DLD1 (cell line): ENCODE data around the gene SF1.

Experiments
- in situ Hi-C: cut with HindIII; loops from 2 replicates; pipeline ENCODE4 v1.10.0; 2017; ENCODE audit warnings: low sequenced_read_pairs

Gene SF1

DNA sequence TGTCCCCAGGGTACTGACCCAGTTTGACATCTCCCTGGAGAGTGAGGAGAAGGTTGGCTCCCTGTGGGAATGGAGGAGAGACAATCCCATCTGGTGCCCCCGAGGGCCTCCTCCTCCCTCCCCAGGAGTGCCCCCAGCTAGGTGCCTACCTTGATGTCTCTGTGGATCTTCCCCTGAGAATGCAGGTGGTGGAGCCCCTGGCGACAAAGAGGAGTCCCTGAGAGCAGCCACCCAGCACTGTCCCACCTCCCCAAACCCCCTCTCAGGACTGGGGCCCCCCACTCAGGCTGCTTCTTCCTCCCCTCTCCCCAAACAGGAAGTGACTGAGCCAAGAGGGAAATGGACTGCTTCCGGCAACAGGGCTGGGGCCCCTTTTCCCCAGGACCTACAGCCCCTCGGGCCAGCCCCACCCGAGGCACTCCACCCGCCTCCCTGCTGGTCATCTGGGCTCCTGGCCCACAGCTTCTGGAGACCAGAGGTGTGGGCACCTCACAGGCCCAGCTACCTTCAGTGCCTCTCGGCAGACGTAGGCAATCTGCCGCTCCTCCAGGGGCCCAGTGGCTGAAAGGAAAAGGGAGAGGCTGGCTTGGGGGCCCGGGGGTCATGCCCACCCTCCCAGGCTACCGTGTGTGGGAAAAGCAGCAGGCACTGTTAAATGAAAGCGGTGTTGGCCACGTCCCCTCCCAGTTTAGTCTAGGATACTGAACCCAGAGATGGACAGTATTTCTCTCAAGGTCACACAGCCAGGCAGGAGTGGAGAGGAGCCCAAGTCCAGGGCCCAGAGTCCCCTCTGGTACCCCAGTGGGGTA lies 23.4 kb upstream of the SF1 start:
- in situ Hi-C loops: no loop called here

DNA sequence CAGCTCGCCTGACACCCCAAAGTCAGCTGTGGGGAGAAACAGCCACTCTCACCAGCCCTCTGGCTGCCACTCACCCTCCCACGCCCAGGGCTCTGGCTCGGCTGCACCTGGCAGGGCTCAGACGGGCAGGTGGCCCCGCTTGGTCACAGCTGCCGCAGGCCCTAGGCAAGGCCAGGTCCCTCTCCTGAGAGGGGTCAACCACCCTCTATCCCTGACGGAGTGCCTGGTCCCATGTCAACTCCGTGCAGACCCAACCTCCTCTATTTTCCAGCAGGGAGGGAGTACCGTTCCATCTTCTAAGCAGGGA lies 22.8 kb upstream of the SF1 start:
- in situ Hi-C loops: no loop called here

DNA sequence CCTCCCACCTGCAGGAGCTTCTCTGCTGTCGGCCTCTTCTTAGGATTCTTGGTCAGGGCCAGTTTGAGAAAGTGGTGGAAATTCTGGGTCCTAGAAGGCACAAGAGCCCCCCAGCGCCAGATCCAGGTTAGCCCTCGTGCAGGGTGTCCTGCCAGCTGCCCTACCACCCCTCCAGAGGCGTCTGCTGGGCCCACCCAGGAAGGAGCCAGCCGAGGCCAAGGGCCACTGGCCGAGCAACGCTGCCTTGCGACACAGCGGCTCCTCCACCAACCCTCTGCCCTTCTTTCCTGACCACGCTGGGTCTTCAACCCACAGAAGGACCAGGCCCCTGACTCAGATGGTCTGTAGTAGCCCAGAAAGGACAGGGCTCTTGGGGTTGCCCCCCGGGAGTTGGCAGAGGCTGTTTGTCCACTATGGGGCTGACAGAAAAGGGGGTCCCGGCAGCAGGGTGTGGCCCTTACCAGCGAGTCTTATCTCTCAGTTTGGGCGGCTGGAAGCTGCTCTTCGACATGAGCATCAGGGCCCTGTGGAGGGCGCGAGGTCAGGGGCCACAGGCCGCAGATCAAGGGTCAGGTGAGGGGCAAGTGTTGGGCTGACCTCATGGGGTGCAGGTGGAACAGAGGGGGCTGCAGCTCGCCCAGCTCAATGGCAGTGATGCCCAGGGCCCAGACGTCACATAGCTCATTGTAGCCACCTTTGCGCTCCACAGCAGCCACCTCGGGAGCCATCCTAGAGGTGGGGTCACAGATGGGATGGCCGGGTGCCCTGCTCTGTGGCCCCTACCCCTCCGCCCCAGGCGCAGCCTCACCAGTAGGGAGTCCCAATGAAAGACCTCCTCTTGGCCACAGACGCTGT lies 22.2 kb upstream of the SF1 start:
- in situ Hi-C loops: no loop called here

DNA sequence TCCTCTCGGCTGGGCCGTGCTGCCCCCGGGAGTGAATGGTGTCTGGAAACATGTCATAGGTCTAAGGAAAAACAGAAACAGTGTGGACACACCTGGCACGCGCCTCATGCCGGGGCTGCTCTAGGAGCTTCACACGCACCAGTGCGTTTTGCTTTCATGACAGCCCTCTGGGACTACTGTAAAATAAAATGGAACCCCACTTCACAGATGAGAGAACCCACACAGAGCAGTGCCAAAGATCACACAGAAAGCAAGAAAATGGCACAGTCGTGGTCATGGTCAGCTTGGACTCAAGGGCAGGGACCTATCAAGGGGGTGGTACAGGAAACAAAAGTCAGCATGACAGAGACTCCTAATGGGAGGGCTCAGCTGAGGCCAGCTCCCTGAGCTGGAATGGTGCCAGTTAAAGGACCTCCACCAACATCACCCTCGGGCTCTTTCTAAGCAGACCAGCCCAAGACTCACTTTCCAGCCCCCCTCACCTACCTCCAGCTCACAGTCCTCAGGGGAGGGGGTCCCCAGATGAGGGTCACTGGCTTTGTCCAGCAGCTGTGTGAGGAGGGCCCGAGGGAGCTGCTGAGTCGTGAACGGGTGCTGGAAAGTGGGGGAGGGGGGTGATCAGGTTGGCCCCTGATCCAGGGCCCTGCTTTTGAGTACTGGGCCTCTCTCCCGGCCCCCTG lies 21.4 kb upstream of the SF1 start:
- in situ Hi-C loops: no loop called here

DNA sequence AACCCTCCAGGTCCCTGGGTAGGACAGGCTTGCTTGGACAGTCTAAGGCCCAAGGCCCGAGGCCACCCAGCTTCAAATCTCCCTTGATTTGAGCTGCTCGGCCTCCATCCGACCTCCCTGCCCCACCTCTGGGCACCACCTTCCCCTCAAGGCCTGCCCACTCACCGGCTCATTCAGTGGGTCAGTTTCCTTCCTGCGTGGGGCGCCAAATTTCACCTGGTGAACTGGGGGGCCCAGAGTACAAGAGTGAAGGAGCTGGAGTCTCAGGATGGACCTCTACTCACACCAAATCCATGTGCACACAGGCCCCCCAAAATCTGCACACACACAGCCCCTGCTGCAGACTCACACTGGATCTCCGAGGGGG lies 20.9 kb upstream of the SF1 start:
- in situ Hi-C loops: no loop called here

DNA sequence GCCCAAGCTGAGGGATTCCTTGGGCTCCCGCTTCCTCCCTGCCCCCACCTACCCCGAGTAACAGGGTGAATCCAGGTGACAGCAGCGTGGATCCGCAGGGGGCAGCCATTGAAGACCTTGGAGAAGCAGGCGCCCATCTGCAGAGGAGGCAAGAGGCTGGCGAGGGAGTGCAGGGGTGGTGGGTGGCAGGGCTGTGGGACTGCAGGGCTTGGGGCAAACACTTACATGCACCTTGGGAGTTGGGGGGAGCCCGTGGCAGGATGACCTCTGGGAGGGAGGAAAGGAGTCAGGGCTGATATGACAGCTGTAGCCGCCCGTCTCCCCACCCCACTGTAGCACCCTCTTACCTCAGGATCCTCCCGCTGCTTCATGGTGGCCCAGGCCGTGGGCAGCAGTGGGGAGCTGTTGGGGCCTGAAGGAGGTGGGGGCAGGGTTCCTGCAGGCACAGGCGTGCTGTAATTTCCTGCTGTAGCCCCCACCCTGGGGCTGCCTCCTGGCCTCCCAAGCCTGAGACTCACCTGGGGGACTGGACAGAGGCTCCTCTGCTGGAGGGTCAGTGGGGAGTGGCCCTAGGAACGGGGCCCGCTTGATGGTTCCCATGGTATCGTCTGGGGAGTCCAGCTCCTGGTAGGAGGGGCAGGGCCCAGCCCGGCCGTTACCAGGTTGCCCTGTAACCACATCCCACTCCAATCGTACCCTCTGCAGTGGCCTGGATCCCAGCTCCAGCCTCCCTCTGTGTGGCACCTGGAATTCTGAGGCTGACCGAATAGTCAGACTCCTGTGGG lies 18.6 kb upstream of the SF1 start:
- in situ Hi-C loops: no loop called here

DNA sequence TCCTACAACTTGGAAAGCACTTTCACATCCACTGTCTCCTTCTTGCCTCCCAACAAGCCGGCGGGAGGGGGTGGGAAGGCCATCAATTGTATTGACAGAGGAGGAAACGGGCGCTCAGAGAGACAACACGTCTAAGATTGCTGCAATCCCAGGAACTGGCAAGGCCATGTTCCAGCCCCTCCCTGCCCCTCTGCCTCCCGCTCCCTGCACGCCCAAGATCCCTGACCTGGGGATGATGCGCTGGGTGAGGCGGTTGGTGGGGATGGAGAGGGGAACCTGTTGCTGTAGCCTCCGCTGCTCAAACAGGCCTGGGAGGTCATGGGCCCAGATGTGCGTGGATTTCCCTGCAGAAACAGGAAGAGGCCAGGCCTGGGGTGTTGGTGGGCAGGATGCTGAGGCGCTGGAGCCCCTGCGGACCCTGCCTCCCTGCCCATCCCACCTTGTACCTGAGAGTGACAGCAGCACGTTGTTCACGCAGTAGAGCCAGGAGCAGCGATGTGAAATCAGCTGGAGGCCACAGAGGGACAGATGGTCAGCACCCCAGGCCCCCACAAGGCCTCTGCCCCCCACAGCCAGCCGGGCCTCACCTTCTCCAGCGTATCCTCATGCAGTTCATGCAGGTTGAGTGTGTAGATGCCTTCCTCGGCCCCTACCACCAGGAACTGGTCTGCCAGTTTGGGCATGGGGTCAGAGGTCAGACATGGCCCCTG lies 17.9 kb upstream of the SF1 start:
- in situ Hi-C loops: no loop called here

DNA sequence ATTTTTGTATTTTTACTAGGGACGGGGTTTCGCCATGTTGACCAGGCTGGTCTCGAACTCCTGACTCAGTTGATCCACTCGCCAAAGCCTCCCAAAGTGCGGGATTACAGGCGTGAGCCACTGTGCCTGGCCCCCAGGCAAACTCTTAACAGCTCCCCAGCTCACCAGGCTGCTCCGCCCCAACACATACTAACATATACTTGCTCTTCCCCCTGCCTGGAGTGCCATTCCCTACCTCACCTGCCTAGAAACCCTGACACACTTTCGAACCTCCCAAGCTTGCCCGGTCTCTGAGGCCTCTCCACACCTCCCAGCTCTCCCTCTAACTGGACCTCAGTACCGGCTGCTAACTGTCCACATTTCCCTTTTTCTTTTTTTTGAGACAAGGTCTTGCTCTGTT lies 16.2 kb upstream of the SF1 start:
- in situ Hi-C loops: no loop called here

DNA sequence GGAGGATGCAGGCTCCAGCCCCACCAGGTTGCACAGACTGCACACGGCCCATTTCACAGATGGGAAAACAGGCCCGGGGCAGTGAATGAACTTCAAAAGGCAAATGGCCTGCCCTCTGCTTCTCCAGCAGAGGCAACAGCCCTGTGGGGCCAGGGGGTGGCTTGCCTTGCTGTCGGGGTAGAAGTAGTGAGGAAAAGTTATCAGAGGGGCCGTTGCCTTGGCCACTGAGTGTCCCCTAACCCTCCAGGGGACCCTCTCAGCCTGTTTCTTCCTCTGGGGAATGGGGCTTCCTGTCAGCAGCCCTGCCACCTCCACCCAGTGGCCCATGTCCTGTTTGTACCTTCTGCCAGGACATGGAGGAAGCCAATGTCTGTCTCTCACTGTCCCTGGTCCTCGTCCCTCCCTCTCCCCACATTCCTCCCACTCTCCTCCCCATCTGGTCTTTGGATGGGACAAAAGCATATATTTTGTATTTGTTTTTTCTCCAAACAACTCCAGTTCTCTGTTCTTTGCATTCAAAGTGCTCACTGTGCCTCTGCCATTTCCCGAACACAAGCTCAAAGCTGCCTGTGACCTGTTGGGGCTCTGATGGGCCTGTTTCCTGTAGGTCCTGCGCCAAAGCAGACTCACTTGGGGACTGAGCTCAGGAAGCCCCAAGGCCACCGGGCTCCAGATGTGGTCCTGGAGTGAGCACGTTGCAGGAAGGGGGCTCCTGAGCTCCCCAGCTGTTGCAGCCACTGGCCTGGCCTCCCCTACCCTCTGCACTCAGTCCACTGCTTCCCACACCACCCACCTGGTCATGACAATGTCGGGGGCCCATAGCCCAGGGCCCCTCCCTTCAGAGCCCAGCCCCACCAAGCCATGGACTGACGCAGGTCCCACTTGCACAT lies 15.2 kb upstream of the SF1 start:
- in situ Hi-C loops: no loop called here

DNA sequence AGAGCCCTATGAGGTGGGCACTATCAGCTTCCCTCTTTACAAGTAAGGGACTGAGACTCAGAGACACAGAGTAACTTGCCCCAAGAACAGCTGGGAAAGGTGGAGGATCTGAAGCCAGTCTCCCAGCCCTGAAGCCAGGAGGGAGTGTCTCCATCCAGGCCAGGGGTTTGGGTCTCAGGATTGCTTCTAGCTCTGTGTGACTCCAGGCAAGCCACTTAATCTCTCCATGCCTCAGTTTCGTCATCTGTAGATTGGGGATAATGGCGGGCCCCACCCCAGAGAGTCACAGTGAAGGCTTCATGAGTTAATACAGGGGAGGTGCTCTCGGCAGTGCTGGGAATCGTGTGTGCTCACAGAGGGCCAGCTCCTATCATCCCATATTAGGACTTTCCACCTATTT lies 14.1 kb upstream of the SF1 start:
- in situ Hi-C loops: no loop called here

DNA sequence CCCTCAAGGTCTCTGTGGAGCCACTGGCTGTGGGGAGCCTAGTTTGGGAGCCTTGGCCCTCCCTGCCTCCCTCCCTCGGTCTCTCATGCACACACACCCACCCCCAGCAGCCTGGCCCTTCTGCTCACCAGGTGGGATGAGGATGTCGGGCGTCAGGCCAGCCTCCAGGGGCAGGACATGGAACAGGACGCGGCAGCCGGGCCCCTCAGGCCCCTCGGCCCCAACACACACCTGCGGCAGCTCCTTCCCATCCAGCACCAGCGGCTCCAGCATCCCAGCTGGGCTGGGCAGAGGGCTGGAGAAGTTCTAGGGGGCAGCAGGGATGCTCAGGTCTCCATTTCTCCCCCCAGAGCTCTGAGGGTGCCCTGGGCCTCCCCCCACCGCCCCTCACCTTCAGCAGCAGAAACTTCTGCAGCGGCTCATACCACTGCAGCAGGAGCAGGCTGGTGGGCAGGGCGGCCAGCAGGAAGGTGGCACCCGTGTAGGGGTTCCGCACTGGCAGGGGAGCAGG lies 13.5 kb upstream of the SF1 start:
- in situ Hi-C loops: no loop called here

DNA sequence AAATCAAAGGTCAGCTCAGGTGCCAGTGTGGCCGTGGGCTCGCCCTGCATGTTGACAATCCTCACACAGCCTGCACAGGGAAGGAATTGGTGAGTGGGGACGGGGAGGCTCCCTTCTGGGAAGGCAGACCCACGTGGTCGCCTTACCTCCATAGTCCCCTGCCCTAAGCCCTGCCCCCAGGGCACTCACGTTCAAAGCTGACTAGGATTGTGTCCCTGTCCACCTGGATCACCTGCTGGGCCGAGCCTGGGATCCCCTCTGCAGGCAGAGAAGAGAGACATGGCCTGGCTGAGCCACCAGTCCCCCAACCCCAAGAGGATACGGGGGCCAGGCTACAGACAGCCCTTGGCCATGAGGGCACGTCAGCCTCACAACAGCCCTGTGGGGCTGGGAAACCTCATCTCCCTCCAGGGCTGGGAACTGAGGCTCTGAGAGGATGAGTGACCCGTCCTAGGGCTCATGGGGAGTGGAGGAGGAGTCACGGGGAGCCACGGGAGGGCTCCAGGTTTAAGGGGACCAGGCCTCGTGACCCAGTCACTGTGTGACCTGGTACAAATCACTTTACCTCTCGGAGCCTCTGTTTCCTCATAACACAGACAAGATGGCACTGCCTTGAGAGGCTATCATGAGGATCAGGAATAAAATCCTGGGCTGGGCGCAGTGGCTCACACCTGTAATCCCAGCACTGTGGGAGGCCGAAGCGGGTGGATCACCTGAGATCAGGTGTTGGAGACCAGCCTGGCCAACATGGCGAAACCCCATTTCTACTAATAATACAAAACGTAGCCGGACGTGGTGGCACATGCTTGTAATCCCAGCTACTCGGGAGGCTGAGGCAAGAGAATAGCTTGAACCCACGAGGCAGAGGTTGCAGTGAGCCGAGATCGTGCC lies 12.1 kb upstream of the SF1 start:
- in situ Hi-C loops: no loop called here

DNA sequence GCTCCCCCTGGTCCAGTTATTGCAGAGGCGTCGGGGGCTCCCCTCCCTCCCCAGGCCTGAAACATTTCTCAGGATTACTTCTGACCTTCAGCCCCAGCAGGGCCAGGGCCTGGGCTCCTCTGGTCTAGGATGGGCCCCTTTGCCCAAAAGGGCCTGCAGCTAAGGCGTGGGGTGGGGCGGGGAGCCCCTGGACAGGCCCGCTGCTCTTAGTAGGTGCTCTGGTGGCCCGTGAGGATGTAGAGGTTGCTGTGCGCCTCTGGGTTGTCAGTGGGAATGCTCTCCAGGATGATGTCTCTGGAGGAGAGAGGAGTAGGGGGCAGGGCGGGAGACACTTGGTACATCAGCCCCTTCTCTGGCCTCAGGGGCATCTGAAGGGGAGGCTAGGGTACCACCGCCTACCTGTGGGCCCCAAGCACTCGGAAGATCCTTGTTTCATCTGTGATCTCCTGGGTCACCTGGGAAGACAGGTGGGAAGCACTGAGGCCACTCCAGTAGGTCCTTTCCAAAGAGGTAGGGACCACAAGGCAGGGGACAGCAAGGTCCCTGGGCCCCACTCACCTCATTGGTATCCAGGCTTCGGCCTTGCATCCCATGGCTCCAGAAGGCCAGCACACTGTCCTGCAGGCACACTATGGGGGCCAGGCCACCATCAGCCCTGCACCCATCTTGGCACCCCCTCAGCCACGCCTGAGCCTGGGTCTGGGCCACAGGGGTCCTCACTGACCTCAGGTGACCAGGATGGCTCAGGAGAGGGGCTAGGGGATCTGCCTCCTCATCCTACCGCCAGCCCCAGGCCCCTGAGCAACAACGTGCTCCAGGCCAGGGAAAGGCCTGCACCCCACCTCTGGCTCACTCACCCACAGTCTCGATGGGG lies 11.2 kb upstream of the SF1 start:
- in situ Hi-C loops: no loop called here

DNA sequence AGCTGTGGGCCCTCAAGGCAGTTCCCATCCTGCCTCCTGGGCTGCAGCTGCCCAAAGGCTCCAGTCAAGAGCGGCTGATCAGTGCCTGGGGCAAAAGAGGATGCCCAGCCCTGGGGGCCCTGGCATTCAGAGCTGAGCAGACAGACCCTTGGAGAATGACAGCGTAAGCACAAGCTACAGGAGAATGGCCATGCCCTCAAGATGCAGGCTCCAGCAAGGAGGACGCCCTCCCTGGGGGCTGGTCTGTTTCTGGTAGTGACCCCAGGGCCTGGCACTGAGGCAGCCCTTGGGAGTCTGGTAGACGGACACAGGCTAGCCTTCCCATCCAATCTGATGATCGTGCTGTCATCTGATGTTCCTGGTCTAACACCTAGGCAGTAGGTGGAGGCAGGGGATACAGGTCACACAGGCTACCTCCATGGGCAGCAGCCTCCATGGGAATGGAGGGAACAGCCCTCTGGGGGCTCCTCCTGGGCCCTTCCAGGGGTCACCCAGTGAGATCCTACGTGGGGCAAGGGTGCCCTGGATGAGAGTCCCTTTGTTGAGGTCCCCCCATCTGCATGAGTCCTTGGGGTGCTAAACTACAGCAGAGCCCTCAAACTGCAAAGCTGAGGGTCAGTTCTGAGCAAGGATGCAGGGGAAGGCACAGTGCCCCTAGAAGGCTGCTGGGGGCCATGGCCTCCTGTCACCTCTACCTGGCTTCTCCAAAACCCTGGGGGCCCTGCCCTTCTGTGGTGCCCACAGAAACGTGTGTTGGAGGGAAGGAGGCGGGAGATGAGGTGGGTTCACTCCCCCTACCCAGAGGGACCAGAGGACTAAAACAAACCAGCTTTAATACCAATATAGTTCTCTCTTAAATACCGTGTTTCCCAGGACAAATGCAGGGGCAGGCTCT lies 10.2 kb upstream of the SF1 start:
- in situ Hi-C loops: no loop called here

DNA sequence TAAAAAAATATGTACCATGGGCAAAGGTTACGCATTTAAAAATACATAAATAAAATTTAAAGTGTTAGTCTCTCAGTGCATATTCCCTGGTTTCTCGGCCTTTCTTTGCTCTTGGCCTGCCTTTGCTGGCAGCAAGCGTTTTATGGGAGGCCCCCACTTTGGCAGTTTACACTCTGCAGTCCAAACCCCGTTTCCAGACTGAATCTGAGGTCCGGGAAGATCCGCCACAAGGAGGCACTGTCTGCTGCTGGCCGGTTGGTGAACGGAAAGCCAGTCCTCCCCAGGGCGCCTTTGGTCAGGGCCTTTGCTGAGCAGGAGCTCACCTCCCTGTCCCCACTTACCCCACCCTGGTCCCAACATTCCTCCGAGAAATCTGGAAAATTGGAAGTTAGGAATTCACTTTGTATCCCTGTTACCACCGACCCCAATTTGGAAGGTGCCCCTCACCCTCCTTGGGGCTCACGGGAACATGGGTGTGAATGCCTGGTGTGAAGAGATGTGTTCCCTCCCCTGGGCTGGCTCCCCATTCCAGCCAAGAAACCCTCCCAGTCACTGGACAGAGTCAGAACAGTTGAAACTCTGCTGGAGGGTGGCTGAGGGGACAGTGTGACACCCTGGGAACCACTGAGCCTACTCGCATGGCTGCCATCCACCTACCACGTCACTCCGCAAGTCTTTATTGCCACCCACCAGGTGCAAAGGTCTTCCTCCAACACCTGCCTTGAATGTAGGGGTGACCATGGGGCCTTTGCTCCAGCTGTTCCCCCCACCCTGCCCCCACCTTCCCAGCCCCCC lies 9.4 kb upstream of the SF1 start:
- in situ Hi-C loops: no loop called here

DNA sequence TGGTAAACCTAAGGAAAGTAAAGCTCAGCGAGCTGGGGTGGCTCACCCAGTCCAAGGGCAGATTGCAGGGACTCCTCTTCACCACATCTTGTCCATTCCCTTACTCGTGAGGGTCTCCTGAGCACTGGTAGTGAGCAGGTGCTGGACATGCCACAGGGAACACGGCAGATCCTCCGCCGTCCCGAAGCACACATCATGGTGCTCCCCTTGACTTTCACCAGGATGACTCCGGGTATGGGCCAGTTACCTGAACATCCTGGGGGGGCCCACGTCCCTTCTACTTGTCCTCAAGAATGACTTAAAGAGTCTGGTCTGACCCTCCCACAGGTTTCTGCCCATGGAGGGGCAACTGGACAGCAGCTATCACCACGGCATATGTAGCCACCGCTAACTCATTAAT lies 8.0 kb upstream of the SF1 start:
- in situ Hi-C loops: no loop called here
